ENCODE results near the gene ZC3H18. TPM values are rescaled to one million over a fixed set of nuclear protein-coding genes. Genes with fewer than 3 reads are reported as not detected.

ZC3H18 gene
- total RNA-seq, 1 donor from 2014 or later: 48.9 TPM

DNA sequence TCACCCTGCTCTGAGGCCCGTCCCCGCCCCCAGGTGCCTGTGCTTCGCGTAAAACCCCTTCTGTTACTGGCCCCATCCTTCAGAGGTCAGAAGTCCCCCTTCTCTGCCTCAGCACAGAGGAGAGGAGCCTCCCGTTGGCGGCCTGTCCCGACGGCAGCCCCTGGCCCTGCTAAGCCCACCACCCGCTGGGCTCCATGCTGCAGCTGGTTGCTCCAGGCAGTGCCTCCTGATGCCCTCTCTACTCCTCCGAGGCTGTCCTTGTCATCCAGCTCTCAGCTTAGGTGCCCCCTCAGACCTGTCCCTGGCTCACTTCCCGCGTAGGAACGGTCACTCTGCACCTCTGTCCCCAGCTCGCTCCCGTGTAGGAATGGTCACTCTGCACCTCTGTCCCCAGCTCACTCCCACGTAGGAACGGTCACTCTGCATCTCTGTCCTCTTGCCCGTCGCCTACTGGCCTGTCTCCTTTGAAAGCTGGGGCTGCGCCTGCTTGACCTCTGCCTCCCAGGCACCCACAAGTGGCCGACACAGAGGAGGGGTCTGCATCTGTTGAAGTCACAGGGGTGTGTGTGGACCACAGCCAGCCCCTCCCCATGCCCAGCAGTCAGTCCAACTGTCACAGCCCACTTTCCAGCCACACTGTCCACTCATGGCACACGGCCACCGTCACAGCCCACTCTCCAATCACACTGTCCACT, 31.7 kb upstream of the ZC3H18 start:
- TF ChIP-seq, protein P1, sequence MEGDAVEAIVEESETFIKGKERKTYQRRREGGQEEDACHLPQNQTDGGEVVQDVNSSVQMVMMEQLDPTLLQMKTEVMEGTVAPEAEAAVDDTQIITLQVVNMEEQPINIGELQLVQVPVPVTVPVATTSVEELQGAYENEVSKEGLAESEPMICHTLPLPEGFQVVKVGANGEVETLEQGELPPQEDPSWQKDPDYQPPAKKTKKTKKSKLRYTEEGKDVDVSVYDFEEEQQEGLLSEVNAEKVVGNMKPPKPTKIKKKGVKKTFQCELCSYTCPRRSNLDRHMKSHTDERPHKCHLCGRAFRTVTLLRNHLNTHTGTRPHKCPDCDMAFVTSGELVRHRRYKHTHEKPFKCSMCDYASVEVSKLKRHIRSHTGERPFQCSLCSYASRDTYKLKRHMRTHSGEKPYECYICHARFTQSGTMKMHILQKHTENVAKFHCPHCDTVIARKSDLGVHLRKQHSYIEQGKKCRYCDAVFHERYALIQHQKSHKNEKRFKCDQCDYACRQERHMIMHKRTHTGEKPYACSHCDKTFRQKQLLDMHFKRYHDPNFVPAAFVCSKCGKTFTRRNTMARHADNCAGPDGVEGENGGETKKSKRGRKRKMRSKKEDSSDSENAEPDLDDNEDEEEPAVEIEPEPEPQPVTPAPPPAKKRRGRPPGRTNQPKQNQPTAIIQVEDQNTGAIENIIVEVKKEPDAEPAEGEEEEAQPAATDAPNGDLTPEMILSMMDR (IDR thresholded peaks at IDR 0.05; ENCODE audit: partially characterized antibody, unreplicated experiment): no peak
- no peak overlapping the region for H3K27ac Mint-ChIP-seq (ENCODE audit: unreplicated experiment)
- H3K4me3 Mint-ChIP-seq (ENCODE audit: unreplicated experiment): no peak overlapping the region
- DNase-seq: no peak
- peaks cover 15% of the 10 kb centered on the region for H3K9me3 Mint-ChIP-seq (ENCODE audit: unreplicated experiment)
- H3K36me3 Mint-ChIP-seq (ENCODE audit: unreplicated experiment): peaks cover 5% of the 10 kb centered on the region
- H3K27me3 Mint-ChIP-seq (ENCODE audit: unreplicated experiment): peaks cover 12% of the 10 kb centered on the region
- peaks cover 2% of the 10 kb centered on the region for H3K4me1 Mint-ChIP-seq (ENCODE audit: low read depth, unreplicated experiment)

- peaks cover 2% of the 10 kb centered on the region for H3K4me1 Mint-ChIP-seq (ENCODE audit: low read depth, unreplicated experiment)
- TF ChIP-seq, protein P1 (IDR thresholded peaks at IDR 0.05; ENCODE audit: partially characterized antibody, unreplicated experiment): no peak
- peaks cover 7% of the 10 kb centered on the region for H3K36me3 Mint-ChIP-seq (ENCODE audit: unreplicated experiment)
- H3K27me3 Mint-ChIP-seq (ENCODE audit: unreplicated experiment): peaks cover 13% of the 10 kb centered on the region
- peaks cover 20% of the 10 kb centered on the region for H3K9me3 Mint-ChIP-seq (ENCODE audit: unreplicated experiment)
- no peak for DNase-seq
- no peak overlapping the region for H3K27ac Mint-ChIP-seq (ENCODE audit: unreplicated experiment)
- no peak overlapping the region for H3K4me3 Mint-ChIP-seq (ENCODE audit: unreplicated experiment)
Measured at GRCh38 chr16:88539261-88539651, 30.9 kb upstream of the ZC3H18 start.

GRCh38 chr16:88539652-88540345, 30.4 kb upstream of the ZC3H18 start:
- H3K27ac Mint-ChIP-seq (ENCODE audit: unreplicated experiment): no peak overlapping the region
- H3K4me1 Mint-ChIP-seq (ENCODE audit: low read depth, unreplicated experiment): peaks cover 2% of the 10 kb centered on the region
- H3K36me3 Mint-ChIP-seq (ENCODE audit: unreplicated experiment): peaks cover 7% of the 10 kb centered on the region
- no peak for DNase-seq
- TF ChIP-seq, protein P1 (IDR thresholded peaks at IDR 0.05; ENCODE audit: partially characterized antibody, unreplicated experiment): no peak
- peaks cover 13% of the 10 kb centered on the region for H3K27me3 Mint-ChIP-seq (ENCODE audit: unreplicated experiment)
- H3K9me3 Mint-ChIP-seq (ENCODE audit: unreplicated experiment): peaks cover 20% of the 10 kb centered on the region
- no peak overlapping the region for H3K4me3 Mint-ChIP-seq (ENCODE audit: unreplicated experiment)

DNA sequence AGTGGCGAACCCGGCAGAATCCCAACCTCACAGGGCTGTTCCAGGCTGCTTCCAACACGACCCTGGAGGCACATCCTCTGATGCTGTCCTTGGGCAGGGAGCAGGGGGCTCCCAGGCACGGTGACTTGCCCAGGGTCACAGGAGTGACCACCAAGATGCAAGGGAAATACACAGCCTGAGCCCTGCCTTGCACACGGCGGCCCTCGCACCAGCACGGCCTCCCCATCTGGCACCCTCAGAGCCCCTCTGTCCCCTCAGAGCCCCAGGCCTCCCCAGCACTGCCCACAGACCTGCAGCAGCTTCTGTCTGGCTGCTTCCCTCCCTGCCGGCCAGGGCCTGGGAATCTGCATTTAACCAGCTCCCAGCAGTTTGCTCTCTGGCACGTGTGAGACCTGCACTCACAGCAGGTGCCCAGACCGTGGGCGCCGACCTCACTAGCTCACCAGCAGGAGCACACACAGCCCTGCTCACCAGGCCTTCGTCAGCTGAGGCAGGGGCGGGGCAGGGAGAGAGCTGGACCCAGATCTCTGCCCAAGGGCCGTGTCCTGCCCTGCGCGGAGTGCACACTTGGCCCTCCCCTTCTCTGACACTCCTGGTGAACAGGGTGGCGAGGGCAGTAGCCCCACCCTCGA, 29.7 kb upstream of the ZC3H18 start:
- Mint-ChIP-seq H3K36me3 (ENCODE audit: unreplicated experiment) (peaks cover 7% of the 10 kb centered on the region), H3K27ac (ENCODE audit: unreplicated experiment) (no peak overlapping the region), H3K27me3 (ENCODE audit: unreplicated experiment) (peaks cover 13% of the 10 kb centered on the region), H3K9me3 (ENCODE audit: unreplicated experiment) (peaks cover 20% of the 10 kb centered on the region), H3K4me3 (ENCODE audit: unreplicated experiment) (no peak overlapping the region), H3K4me1 (ENCODE audit: low read depth, unreplicated experiment) (peaks cover 2% of the 10 kb centered on the region)
- TF ChIP-seq, protein P1 (IDR thresholded peaks at IDR 0.05; ENCODE audit: partially characterized antibody, unreplicated experiment): no peak
- DNase-seq: no peak
